GM19467 (cell line): ENCODE measurements around the gene MPDU1.

ENCODE experiments used
- ATAC-seq: cut with Tn5 transposase; IDR thresholded peaks from one replicate; pipeline ENCODE4 v1.9.1; 2021; ENCODE audit warnings: mild to moderate bottlenecking, moderate library complexity; ENCODE audit not compliant: unreplicated experiment

The MPDU1 gene

GRCh38 chr17:7560172-7561027 is 23.3 kb upstream of the MPDU1 start:
- ATAC-seq, result no peak

DNA sequence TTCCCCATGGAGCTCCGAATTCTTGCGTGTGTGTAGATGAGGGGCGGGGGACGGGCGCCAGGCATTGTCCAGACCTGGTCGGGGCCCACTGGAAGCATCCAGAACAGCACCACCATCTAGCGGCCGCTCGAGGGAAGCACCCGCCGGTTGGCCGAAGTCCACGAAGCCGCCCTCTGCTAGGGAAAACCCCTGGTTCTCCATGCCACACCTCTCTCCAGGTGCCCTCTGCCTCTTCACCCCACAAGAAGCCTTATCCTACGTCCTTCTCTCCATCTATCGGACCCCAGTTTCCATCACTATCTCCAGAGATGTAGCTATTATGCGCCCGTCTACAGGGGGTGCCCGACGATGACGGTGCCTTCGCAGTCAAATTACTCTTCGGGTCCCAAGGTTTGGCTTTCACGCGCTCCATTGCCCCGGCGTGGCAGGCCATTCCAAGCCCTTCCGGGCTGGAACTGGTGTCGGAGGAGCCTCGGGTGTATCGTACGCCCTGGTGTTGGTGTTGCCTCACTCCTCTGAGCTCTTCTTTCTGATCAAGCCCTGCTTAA is 22.6 kb upstream of the MPDU1 start:
- ATAC-seq, result peak; percentile 54

GRCh38 chr17:7561589-7562207 is 22.0 kb upstream of the MPDU1 start, which contains the start of gene SENP3:
SENP3 (plus strand) TSS chr17:7561919; CDS start chr17:7563077, 1,158 bp downstream.
- peak; percentile 49 for ATAC-seq

- ATAC-seq, result no peak
These were observed 21.4 kb upstream of the MPDU1 start for GRCh38 chr17:7562208-7562605.

DNA sequence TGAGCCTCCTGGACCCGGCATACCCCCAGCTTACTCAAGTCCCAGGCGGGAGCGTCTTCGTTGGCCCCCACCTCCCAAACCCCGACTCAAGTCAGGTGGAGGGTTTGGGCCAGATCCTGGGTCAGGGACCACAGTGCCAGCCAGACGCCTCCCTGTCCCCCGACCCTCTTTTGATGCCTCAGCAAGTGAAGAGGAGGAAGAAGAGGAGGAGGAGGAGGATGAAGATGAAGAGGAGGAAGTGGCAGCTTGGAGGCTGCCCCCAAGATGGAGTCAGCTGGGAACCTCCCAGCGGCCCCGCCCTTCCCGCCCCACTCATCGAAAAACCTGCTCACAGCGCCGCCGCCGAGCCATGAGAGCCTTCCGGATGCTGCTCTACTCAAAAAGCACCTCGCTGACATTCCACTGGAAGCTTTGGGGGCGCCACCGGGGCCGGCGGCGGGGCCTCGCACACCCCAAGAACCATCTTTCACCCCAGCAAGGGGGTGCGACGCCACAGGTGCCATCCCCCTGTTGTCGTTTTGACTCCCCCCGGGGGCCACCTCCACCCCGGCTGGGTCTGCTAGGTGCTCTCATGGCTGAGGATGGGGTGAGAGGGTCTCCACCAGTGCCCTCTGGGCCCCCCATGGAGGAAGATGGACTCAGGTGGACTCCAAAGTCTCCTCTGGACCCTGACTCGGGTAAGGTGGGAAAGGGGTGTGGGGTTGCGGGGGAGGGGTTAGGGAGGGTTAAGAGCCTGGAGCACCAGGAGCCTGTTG is 20.4 kb upstream of the MPDU1 start:
- ATAC-seq, result no peak

DNA sequence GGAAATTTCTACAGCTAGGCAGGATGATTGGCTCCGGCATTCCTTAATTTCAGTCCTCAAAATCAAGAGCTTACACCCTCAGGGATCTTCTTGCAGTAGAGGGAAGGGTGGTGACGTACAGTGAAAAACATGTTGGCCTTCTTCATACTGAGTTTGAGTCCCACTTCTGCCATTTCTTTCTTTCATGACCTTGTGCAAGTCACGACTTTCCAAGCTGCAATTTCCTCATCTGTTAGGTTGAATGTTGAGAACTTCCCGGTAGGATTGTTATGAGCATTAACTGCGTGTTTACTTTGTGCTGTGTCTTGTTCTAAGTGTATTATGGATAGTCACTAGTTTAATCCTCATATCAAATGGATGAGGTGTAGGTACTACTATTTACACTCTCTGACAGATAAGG is 14.1 kb upstream of the MPDU1 start:
- no peak for ATAC-seq

DNA sequence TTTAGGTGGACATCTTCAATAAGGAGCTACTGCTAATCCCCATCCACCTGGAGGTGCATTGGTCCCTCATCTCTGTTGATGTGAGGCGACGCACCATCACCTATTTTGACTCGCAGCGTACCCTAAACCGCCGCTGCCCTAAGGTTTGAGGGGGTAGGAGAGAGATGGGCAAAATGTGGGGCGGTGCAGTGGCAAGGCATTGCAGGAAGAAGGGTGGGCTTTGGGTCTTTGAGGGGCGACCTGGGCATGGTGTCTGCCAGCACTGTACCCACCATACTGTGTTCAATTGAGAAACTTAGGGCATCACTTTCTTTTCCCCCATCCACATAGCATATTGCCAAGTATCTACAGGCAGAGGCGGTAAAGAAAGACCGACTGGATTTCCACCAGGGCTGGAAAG is 13.3 kb upstream of the MPDU1 start:
- no peak for ATAC-seq

DNA sequence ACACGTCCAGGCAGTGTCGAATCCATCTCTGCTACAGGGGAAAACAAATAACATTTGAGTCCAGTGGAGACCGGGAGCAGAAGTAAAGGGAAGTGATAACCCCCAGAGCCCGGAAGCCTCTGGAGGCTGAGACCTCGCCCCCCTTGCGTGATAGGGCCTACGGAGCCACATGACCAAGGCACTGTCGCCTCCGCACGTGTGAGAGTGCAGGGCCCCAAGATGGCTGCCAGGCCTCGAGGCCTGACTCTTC is 11.4 kb upstream of the MPDU1 start:
- ATAC-seq, result peak; percentile 89

- ATAC-seq, result no peak
These were observed 10.9 kb upstream of the MPDU1 start for GRCh38 chr17:7572588-7573323.

DNA sequence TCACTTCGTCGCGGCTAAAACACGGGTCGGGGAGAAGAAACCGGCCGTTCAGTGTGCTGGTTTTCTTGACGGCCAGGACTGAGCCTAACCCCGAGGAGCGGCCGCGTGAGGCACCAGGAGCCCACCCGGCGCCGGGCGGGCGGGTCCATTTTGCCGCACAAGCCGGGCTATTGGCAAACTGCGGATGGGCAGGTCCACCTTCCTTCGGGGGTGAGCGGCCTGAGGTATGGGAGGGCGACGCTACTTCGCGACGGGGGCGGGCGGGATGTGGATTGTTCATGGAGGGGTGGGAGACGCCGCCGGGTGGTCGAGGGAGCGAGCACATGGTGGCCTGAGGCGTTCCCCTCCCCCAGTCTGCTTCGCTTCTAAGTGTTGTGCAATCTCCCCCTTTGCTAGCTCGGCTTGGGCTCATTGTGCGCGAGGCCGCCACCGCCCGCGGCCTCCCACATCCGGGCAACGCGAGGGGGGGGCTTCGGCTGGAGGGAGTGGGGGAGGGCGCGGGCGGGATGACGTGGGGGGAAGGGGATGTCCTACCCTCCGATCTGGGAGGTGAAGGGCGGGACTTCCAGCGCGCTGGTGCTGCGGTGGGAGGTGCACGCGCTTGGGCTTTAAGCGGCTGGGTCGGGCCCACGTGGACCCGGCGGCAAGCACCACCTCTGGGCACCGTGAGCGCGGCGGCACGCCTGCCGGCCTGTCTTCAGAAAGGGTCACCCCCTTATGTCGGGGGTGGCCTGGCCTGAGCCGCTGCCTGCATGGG is 10.2 kb upstream of the MPDU1 start:
- no peak for ATAC-seq

DNA sequence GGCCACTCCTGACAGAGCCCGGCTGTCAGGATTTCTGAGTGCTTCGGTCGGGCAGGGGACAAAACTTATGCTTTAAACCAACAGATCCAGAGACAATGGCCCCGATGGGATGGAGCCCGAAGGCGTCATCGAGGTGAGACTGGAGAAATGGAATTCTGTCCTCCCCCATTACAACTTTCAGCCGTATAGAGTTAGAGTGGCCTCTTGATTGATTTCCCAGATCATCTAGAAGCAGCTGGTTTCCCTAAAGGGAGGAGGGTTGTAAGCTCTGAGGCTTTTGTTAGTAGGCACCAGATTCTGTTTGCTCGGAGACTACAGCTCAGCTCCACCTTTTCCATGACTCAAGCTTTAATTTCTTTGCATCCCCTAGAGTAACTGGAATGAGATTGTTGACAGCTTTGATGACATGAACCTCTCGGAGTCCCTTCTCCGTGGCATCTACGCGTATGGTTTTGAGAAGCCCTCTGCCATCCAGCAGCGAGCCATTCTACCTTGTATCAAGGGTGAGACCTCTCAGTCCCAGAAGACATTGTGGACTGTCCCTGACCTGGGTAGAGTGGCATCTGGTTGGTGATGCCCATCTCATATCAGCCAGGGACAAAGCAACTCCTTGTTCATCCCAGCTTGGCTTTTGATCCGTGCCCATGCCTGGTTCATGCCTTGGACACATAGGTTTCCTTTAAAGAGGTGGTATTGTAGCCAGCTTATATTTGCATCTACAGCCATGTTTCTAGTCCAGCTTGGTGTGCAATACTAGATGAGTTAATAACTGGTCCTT is 9.3 kb upstream of the MPDU1 start:
- no peak for ATAC-seq

GRCh38 chr17:7575481-7575883 is 8.2 kb upstream of the MPDU1 start:
- ATAC-seq, result no peak

DNA sequence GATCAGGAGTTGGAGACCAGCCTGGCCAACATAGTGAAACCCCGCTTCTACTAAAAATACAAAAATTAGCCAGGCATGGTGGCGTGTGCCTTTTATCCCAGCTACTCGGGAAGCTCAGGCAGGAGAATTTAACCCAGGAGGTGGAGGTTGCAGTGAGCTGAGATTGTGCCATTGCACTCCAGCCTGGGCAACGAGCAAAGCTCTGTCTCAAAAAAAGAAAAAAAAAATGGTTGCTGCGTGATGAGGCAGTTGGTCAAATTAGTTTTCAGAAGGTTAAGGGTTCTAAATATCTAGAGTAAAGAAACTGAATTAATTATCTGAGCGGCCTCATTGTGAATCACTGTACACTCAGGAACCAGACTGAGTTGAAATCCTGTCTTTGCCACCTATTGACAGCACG is 7.7 kb upstream of the MPDU1 start:
- no peak for ATAC-seq

DNA sequence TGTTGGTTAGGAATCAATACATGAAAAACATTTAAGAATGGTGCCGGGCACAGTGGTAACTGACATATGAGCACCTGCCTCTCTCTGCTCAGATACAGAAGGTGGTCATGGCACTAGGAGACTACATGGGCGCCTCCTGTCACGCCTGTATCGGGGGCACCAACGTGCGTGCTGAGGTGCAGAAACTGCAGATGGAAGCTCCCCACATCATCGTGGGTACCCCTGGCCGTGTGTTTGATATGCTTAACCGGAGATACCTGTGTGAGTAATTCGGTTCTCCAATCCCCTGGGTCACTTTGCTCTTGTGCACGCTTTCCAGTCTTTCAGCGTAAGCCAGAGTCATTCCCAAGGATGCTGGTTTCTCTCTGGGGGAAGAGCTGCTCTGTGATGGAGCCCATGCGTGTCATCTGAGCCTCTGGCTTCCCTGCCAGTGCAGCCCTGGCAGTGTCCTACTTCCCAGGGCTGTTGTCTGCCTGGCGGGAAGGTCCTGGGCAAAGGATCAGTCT is 7.2 kb upstream of the MPDU1 start:
- no peak for ATAC-seq

- ATAC-seq, result no peak
These were observed 6.1 kb upstream of the MPDU1 start for GRCh38 chr17:7577327-7578199.

DNA sequence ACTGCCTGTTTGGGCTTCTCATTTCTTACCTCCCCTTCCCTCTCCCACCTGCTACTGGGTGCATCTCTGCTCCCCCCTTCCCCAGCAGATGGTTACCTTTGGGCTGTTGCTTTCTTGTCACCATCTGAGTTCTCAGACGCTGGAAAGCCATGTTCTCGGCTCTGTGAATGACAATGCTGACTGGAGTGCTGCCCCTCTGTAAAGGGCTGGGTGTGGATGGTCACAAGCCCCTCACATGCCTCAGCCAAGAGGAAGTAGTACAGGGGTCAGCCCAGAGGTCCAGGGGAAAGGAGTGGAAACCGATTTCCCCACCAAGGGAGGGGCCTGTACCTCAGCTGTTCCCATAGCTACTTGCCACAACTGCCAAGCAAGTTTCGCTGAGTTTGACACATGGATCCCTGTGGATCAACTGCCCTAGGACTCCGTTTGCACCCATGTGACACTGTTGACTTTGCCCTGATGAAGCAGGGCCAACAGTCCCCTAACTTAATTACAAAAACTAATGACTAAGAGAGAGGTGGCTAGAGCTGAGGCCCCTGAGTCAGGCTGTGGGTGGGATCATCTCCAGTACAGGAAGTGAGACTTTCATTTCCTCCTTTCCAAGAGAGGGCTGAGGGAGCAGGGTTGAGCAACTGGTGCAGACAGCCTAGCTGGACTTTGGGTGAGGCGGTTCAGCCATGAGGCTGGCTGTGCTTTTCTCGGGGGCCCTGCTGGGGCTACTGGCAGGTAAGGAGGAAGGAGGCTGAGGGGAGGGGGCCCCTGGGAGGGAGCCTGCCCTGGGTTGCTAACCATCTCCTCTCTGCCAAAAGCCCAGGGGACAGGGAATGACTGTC is 4.4 kb upstream of the MPDU1 start, which contains the start of gene CD68:
TSS of gene CD68 (plus strand) at position 638 of the 833 bp plus-strand sequence. CDS start at position 678, 40 bp downstream.
- no peak for ATAC-seq

DNA sequence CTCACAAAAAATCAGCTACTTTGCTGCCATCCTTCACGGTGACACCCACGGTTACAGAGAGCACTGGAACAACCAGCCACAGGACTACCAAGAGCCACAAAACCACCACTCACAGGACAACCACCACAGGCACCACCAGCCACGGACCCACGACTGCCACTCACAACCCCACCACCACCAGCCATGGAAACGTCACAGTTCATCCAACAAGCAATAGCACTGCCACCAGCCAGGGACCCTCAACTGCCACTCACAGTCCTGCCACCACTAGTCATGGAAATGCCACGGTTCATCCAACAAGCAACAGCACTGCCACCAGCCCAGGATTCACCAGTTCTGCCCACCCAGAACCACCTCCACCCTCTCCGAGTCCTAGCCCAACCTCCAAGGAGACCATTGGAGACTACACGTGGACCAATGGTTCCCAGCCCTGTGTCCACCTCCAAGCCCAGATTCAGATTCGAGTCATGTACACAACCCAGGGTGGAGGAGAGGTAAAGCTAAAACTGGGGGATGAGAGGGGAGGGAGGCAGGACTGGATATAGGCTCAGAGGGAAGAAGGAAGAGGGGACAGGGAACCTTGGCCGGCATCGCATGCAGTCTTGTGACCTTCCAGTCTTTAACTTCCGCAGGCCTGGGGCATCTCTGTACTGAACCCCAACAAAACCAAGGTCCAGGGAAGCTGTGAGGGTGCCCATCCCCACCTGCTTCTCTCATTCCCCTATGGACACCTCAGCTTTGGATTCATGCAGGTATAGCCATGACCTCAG is 3.6 kb upstream of the MPDU1 start:
- no peak for ATAC-seq
